ENCODE data around the gene REG4. TPM values are rescaled to one million over a fixed set of nuclear protein-coding genes. Genes with fewer than 3 reads are reported as not detected.
"Not testable (repeated sequence)": the region's sequence is repeated elsewhere in the genome, so short reads cannot be mapped to it uniquely, and the experiment has no call there.

The REG4 gene
- total and polyA plus RNA-seq, 4 donors: 0.08 to 0.19 (median 0.15) TPM; not detected in 1

- TF ChIP-seq ZBTB33 (IDR thresholded peaks at IDR 0.05): no peak
- no peak for TF ChIP-seq RAD21 (IDR thresholded peaks at IDR 0.05)
Measured at GRCh38 chr1:119859647-119860046, 48.4 kb upstream of the REG4 start (continued).

GRCh38 chr1:119858556-119859214, 47.4 kb upstream of the REG4 start:
- DNase-seq (ENCODE audit: low spot score); H3K4me3 ChIP-seq (ENCODE audit: low read depth in 1 of 3, low read length in 3 of 3); H3K9me3 ChIP-seq (ENCODE audit: control insufficient read depth in 4 of 4, low read length in 3 of 4); H3K27me3 ChIP-seq (ENCODE audit: control insufficient read depth in 4 of 4, insufficient read depth in 4 of 4, low read length in 3 of 4); H3K27ac ChIP-seq (ENCODE audit: low read depth in 1 of 2, low read length in 2 of 2); H3K4me1 ChIP-seq (ENCODE audit: control insufficient read depth in 4 of 4, insufficient read depth in 4 of 4, low read length in 3 of 4); H3K9ac ChIP-seq (ENCODE audit: low read depth in 1 of 2, low read length in 2 of 2); H3K36me3 ChIP-seq (ENCODE audit: control insufficient read depth in 4 of 4, insufficient read depth in 3 of 4, low read depth in 1 of 4, low read length in 3 of 4): not testable (repeated sequence)
- 78% methylated on average over 4 of the region's 4 CpGs for WGBS

GRCh38 chr1:119858126-119858525, 46.9 kb upstream of the REG4 start:
- WGBS: 63% methylated on average over 2 of the region's 2 CpGs
- Histone ChIP-seq H3K9me3 (ENCODE audit: control insufficient read depth in 4 of 4, low read length in 3 of 4) (no peaks in the 10 kb centered on the region), H3K4me1 (ENCODE audit: control insufficient read depth in 4 of 4, insufficient read depth in 4 of 4, low read length in 3 of 4) (no peaks in the 10 kb centered on the region), H3K4me3 (ENCODE audit: low read depth in 1 of 3, low read length in 3 of 3) (no peak overlapping the region), H3K9ac (ENCODE audit: low read depth in 1 of 2, low read length in 2 of 2) (no peak overlapping the region), H3K36me3 (ENCODE audit: control insufficient read depth in 4 of 4, insufficient read depth in 3 of 4, low read depth in 1 of 4, low read length in 3 of 4) (no peaks in the 10 kb centered on the region), H3K27ac (ENCODE audit: low read depth in 1 of 2, low read length in 2 of 2) (no peak overlapping the region), H3K27me3 (ENCODE audit: control insufficient read depth in 4 of 4, insufficient read depth in 4 of 4, low read length in 3 of 4) (no peaks in the 10 kb centered on the region)
- TF ChIP-seq FOXA1 (IDR thresholded peaks at IDR 0.05): no peak
- no peak for DNase-seq (ENCODE audit: low spot score)

- 95% methylated on average over 23 of the region's 23 CpGs for WGBS
- Histone ChIP-seq H3K27ac (ENCODE audit: low read depth in 1 of 2, low read length in 2 of 2) (no peak overlapping the region), H3K4me1 (ENCODE audit: control insufficient read depth in 4 of 4, insufficient read depth in 4 of 4, low read length in 3 of 4) (no peaks in the 10 kb centered on the region), H3K9me3 (ENCODE audit: control insufficient read depth in 4 of 4, low read length in 3 of 4) (no peaks in the 10 kb centered on the region), H3K27me3 (ENCODE audit: control insufficient read depth in 4 of 4, insufficient read depth in 4 of 4, low read length in 3 of 4) (no peaks in the 10 kb centered on the region), H3K9ac (ENCODE audit: low read depth in 1 of 2, low read length in 2 of 2) (no peak overlapping the region), H3K4me3 (ENCODE audit: low read depth in 1 of 3, low read length in 3 of 3) (no peak overlapping the region), H3K36me3 (ENCODE audit: control insufficient read depth in 4 of 4, insufficient read depth in 3 of 4, low read depth in 1 of 4, low read length in 3 of 4) (no peaks in the 10 kb centered on the region)
- TF ChIP-seq FOXA2 (IDR thresholded peaks at IDR 0.05) (no peak), REST (IDR thresholded peaks at IDR 0.05) (no peak), RXRA (IDR thresholded peaks at IDR 0.05) (no peak), RAD21 (IDR thresholded peaks at IDR 0.05) (no peak)
- no peak for DNase-seq (ENCODE audit: low spot score)
Measured at GRCh38 chr1:119853155-119853554, 41.9 kb upstream of the REG4 start.

Data from liver (tissue), 9 donors.